ENCODE data around the gene ASXL3.

Gene ASXL3

GRCh38 chr18:33577685-33578517 is at the start of gene ASXL3:
Gene ASXL3, plus strand, starts transcription at chr18:33578219. Its CDS starts 413 bp downstream, at chr18:33578632.
- no peak for DNase-seq

GRCh38 chr18:33532978-33533377 is 45.0 kb upstream of the ASXL3 start:
- no peak for DNase-seq

GRCh38 chr18:33536904-33537303 is 41.1 kb upstream of the ASXL3 start:
- DNase-seq = no peak

- no peak for DNase-seq
Observed at GRCh38 chr18:33538418-33539042, 39.5 kb upstream of the ASXL3 start.

GRCh38 chr18:33540392-33540791 is 37.6 kb upstream of the ASXL3 start:
- no peak for DNase-seq

- DNase-seq = no peak
Observed at GRCh38 chr18:33541316-33541715, 36.7 kb upstream of the ASXL3 start.

GRCh38 chr18:33556846-33557245 is 21.2 kb upstream of the ASXL3 start:
- no peak for DNase-seq

- no peak for DNase-seq
Observed at GRCh38 chr18:33557706-33558105, 20.3 kb upstream of the ASXL3 start.

- DNase-seq = no peak
Observed at GRCh38 chr18:33558529-33558928, 19.5 kb upstream of the ASXL3 start.

- no peak for DNase-seq
Observed at GRCh38 chr18:33560686-33561370, 17.2 kb upstream of the ASXL3 start.

GRCh38 chr18:33562741-33563140 is 15.3 kb upstream of the ASXL3 start:
- no peak for DNase-seq

GRCh38 chr18:33567705-33568104 is 10.3 kb upstream of the ASXL3 start:
- DNase-seq = no peak

GRCh38 chr18:33571998-33572787 is 5.8 kb upstream of the ASXL3 start:
- no peak for DNase-seq

- DNase-seq = no peak
Observed at GRCh38 chr18:33573193-33573592, 4.8 kb upstream of the ASXL3 start.

GRCh38 chr18:33575451-33575850 is 2.6 kb upstream of the ASXL3 start:
- no peak for DNase-seq

- DNase-seq = no peak
Observed at GRCh38 chr18:33576999-33577646, 896 bp upstream of the ASXL3 start.

GRCh38 chr18:33578518-33579348 is 714 bp downstream of the ASXL3 start:
- no peak for DNase-seq

GRCh38 chr18:33579349-33580215 is 1.6 kb downstream of the ASXL3 start:
- DNase-seq = no peak

GRCh38 chr18:33580546-33580945 is 2.5 kb downstream of the ASXL3 start:
- no peak for DNase-seq

GRCh38 chr18:33581856-33582255 is 3.8 kb downstream of the ASXL3 start:
- no peak for DNase-seq

- DNase-seq = no peak
Observed at GRCh38 chr18:33583901-33584300, 5.9 kb downstream of the ASXL3 start.
